PC-9 (cell line): ENCODE measurements around the gene BCL2L13.

Source experiments
- EZH2 ChIP-seq: fragments of 200-600 bp; sonication (generic); IDR thresholded peaks from 2 replicates; pipeline ENCODE4 v1.8.0; 2017; ENCODE audit warnings: antibody characterized with exemption, low read depth
- TF ChIP-seq, protein P1 (sequence below): fragments of 200-600 bp; sonication (generic); conservative IDR thresholded peaks from 2 replicates; pipeline ENCODE4 v1.6.1; 2017; ENCODE audit warnings: mixed run types, antibody characterized with exemption, mild to moderate bottlenecking, moderate library complexity

DNA sequence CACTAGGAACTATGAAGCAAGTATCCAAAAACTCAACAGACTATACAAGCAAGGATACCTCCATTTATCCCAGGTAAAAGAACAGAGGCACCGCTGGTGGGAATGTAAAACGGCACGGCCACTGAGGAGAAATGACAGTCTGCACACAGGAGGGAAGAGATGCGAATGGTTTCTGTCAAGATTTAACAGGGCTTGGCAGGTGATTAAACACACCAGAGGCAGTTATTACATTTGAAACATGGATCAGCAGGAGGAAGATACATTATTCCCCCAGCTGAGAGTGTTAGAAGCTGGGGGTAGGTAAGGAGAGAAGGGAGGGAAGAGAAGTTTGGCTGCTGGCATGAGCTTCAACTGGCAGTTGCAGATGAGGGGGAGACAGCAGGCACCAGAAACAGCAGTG, 40.2 kb upstream of the BCL2L13 start:
- TF ChIP-seq, protein P1, sequence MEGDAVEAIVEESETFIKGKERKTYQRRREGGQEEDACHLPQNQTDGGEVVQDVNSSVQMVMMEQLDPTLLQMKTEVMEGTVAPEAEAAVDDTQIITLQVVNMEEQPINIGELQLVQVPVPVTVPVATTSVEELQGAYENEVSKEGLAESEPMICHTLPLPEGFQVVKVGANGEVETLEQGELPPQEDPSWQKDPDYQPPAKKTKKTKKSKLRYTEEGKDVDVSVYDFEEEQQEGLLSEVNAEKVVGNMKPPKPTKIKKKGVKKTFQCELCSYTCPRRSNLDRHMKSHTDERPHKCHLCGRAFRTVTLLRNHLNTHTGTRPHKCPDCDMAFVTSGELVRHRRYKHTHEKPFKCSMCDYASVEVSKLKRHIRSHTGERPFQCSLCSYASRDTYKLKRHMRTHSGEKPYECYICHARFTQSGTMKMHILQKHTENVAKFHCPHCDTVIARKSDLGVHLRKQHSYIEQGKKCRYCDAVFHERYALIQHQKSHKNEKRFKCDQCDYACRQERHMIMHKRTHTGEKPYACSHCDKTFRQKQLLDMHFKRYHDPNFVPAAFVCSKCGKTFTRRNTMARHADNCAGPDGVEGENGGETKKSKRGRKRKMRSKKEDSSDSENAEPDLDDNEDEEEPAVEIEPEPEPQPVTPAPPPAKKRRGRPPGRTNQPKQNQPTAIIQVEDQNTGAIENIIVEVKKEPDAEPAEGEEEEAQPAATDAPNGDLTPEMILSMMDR: no peak
- no peak for TF ChIP-seq EZH2
